Measurements from ENCODE around the gene RNF141. TPM values are rescaled to one million over a fixed set of nuclear protein-coding genes. Genes with fewer than 3 reads are reported as not detected.

Gene RNF141
- total and polyA plus RNA-seq, 2 of the 13 experiments (the other 11 are each of a cell fraction or from before 2014, with no cell fraction given): 9.3 to 22.4 TPM

- no peak overlapping the region for H2AFZ ChIP-seq (ENCODE audit: low read length)
- peaks cover 1 to 9% of the 10 kb centered on the region in 2 experiments; a peak in 1 of 5 replicates for H3K27me3 ChIP-seq (ENCODE audit: control insufficient read depth in 1 of 2, insufficient read depth in 2 of 2, low read length in 2 of 2)
- H3K36me3 ChIP-seq (replicated peaks in 1 of 2; ENCODE audit: control insufficient read depth in 1 of 2, insufficient read depth in 2 of 2, low read length in 2 of 2): no peaks in the 10 kb centered on the region
- no peaks in the 10 kb centered on the region for H3K9me3 ChIP-seq (ENCODE audit: low read length)
- POLR2A ChIA-PET: interaction anchor here (1.0 kb wide), 1 partner anchor 20 kb away, joined by 3 read pairs; the partner anchor contains the start of gene RNF141
- no TSS peak for BruUV-seq (replicated peaks)
- WGBS (ENCODE audit: low lambda C conversion rate): 9% methylated on average over 3 of the region's 3 CpGs
- H3K4me1 ChIP-seq (ENCODE audit: insufficient read depth, low read length): no peaks in the 10 kb centered on the region
- CTCF ChIA-PET (ENCODE audit: low intra/inter-chr PET ratio, low total read pairs): no interaction called here
- TF ChIP-seq SNAI1 (CRISPR knock-in tag; IDR thresholded peaks at IDR 0.05; ENCODE audit: borderline replicate concordance): no peak
- TF ChIP-seq ZNF207 (IDR thresholded peaks at IDR 0.05; ENCODE audit: borderline replicate concordance): no peak
- TF ChIP-seq ELF3 (CRISPR knock-in tag; IDR thresholded peaks at IDR 0.05): peak; percentile 51; the same call in 1 of the 2 replicates
- peak; percentile 43; the same call in 1 of the 2 replicates for TF ChIP-seq FOSL2 (CRISPR knock-in tag; IDR thresholded peaks at IDR 0.05)
- TF ChIP-seq DMAP1 (CRISPR knock-in tag; IDR thresholded peaks at IDR 0.05): no peak
- TF ChIP-seq KDM6A (CRISPR knock-in tag; IDR thresholded peaks at IDR 0.05; ENCODE audit: low read depth): no peak
- no peak for TF ChIP-seq ISX (CRISPR knock-in tag; conservative IDR thresholded peaks at IDR 0.05)
- peak; percentile 75 for TF ChIP-seq MNT (IDR thresholded peaks at IDR 0.05)
- TF ChIP-seq ESRRA (CRISPR knock-in tag; IDR thresholded peaks at IDR 0.05; ENCODE audit: low read depth): no peak
- TF ChIP-seq TOE1 (CRISPR knock-in tag; IDR thresholded peaks at IDR 0.05): no peak
- no peak for TF ChIP-seq ZNF605 (CRISPR knock-in tag; IDR thresholded peaks at IDR 0.05)
- no peak for TF ChIP-seq NFYC (CRISPR knock-in tag; IDR thresholded peaks at IDR 0.05)
- TF ChIP-seq SMC3 (IDR thresholded peaks at IDR 0.05; ENCODE audit: low read length): no peak
- no peak for TF ChIP-seq MED13 (CRISPR knock-in tag; IDR thresholded peaks at IDR 0.05)
- no peak for TF ChIP-seq FOXP1 (IDR thresholded peaks at IDR 0.05)
- TF ChIP-seq FOXP1 (CRISPR knock-in tag; IDR thresholded peaks at IDR 0.05): no peak
- no peak for TF ChIP-seq ZNF773 (CRISPR knock-in tag; IDR thresholded peaks at IDR 0.05; ENCODE audit: borderline replicate concordance)
- no peak overlapping the region for H3K9ac ChIP-seq (ENCODE audit: insufficient read depth, low read depth, low read length)
- H4K20me1 ChIP-seq (ENCODE audit: insufficient read depth, low read length): no peaks in the 10 kb centered on the region
- H3K4me2 ChIP-seq (ENCODE audit: low read depth, low read length): no peak overlapping the region
- no peak overlapping the region for H3K4me3 ChIP-seq (replicated peaks in 1 of 3; ENCODE audit: insufficient read depth in 1 of 3, low read depth in 2 of 3, low read length in 3 of 3)
- no peak for ATAC-seq
- no peaks in the 10 kb centered on the region for H3K79me2 ChIP-seq (ENCODE audit: insufficient read depth, low read length)
- H3K27ac ChIP-seq (ENCODE audit: extremely low read length, insufficient read depth, low read length): no peak overlapping the region
- intact Hi-C loops (cut with micrococcal nuclease; ENCODE audit: unreplicated experiment) (no loop called here), in situ Hi-C loops (cut with HindIII; ENCODE audit: extremely low pct_ligation_motif_present, low pct_unique_long_range_greater_than_20kb) (no loop called here)
- FAIRE-seq: no peak
- peak; percentile 13 for DNase-seq (ENCODE audit: low spot score)
Observed at GRCh38 chr11:10561043-10561818, 20.2 kb upstream of the RNF141 start.
